Suprapubic skin (tissue), 4 donors: Measurements from ENCODE around the gene CLDN19. TPM values are rescaled to one million over a fixed set of nuclear protein-coding genes. Genes with fewer than 3 reads are reported as not detected.

Source experiments
- DNase-seq, 2 donors: peaks; one replicate each; pipeline ENCODE4 v3.0.0-alpha.2; 2019; ENCODE audit warnings: low spot score in 2 of 2
- H3K27ac ChIP-seq: fragments of 200-600 bp; sonication (generic); one replicate; pipeline ENCODE4 v1.5.1; 2019
- H3K27me3 ChIP-seq: fragments of 200-600 bp; sonication (generic); one replicate; pipeline ENCODE4 v1.5.1; 2019
- H3K36me3 ChIP-seq: fragments of 200-600 bp; sonication (generic); one replicate; pipeline ENCODE4 v1.5.1; 2019
- H3K4me1 ChIP-seq: fragments of 200-600 bp; sonication (generic); one replicate; pipeline ENCODE4 v1.5.1; 2019
- H3K4me3 ChIP-seq: fragments of 200-600 bp; sonication (generic); one replicate; pipeline ENCODE4 v1.5.1; 2019; ENCODE audit warnings: mild to moderate bottlenecking
- H3K9me3 ChIP-seq: fragments of 200-600 bp; sonication (generic); one replicate; pipeline ENCODE4 v1.5.1; 2019
- EP300 ChIP-seq: sonication (generic); formaldehyde crosslinking; IDR thresholded peaks from one replicate; pipeline ENCODE4 v1.6.1; 2017; ENCODE audit warnings: antibody characterized with exemption
- POLR2A ChIP-seq, 2 donors: fragments of 450-650 bp; IDR thresholded peaks; one replicate each; pipeline ENCODE4 v1.6.1; 2017; ENCODE audit warnings: antibody characterized with exemption in 2 of 2, mild to moderate bottlenecking in 2 of 2, moderate library complexity in 2 of 2
- POLR2AphosphoS5 ChIP-seq, 3 donors: sonication (generic); formaldehyde crosslinking; IDR thresholded peaks; one replicate each; pipeline ENCODE4 v1.6.1; 2017; ENCODE audit warnings: antibody characterized with exemption in 3 of 3
- WGBS: methylation state at CpG from one replicate; pipeline ENCODE4 v1.1.5; 2018; 5-methylcytosine and 5-hydroxymethylcytosine counted together
- total RNA-seq, 4 donors: library from RNA; depleted of rRNA; stranded (reverse); fragments of >200 nt; gene quantifications; one replicate each; pipeline ENCODE4 v1.1.0, GENCODE V29; 2016
- TF ChIP-seq, protein P1 (sequence below), 2 donors: fragments of 200-600 bp in 1 of 2; fragments of 450-650 bp in 1 of 2; sonication (generic) in 1 of 2; IDR thresholded peaks; one replicate each; pipeline ENCODE4 v1.5.1; 2016 to 2019; ENCODE audit warnings: antibody characterized with exemption in 2 of 2, mild to moderate bottlenecking in 1 of 2, moderate library complexity in 1 of 2

The CLDN19 gene, protein sequence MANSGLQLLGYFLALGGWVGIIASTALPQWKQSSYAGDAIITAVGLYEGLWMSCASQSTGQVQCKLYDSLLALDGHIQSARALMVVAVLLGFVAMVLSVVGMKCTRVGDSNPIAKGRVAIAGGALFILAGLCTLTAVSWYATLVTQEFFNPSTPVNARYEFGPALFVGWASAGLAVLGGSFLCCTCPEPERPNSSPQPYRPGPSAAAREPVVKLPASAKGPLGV
- under 1 TPM in 3 of 4 donors, not detected in 1; 0.38 to 0.98 (median 0.44) TPM for total RNA-seq

DNA sequence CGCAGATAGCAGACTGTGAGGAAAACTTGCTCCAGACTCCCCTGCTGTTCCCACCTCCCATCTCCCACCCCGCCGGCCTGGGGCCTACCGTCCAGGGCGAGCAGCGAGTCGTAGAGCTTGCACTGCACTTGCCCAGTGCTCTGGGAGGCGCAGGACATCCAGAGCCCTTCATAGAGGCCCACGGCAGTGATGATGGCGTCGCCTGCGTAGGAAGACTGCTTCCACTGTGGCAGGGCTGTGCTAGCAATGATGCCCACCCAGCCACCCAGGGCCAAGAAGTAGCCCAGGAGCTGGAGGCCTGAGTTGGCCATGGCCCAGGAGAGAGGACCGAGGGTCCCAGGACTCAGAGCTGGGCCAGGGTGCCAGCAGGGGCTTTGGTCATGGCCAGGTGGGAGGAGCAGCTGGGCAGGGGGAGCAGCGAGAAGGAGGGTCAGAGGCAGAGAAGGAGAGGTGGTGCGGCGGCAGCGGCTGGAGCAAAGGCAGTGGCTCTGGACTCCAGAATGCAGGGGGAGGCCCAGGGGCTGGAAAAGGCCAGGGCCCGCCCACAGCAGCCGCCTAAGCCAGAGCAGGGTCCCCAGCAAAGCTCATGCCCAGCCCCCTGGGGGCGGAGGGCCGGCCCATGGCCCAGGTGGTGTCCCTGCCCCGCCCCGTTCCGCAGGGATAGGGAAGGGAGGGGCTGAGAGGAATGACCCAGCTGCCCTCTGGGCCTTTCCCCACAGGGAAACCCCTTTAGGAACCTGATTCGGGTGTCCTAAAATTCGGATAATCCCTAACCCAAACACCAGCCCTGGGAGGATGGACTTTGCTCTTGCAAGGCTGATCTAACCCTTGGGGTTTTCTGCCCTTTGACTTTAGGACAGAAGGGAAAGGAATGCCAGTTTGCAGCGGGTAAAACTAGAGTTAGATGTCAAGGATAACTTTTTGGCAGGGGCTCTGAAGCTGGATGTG, at the start of gene CLDN19:
TSS of gene CLDN19 (minus strand) at position 484 of the 948 bp plus-strand sequence. CDS start at position 311, 173 bp downstream.
- TF ChIP-seq POLR2AphosphoS5 (IDR thresholded peaks at IDR 0.05) = no peak
- H3K36me3 ChIP-seq = no peaks in the 10 kb centered on the region
- no peak within 1 kb of the TSS for H3K27ac ChIP-seq
- no peak within 1 kb of the TSS for H3K4me3 ChIP-seq
- no peaks in the 10 kb centered on the region for H3K27me3 ChIP-seq
- peaks cover 49% of the 10 kb centered on the region for H3K4me1 ChIP-seq
- WGBS = 65% methylated on average over 8 of the region's 27 CpGs
- no peak for DNase-seq
- H3K9me3 ChIP-seq = no peaks in the 10 kb centered on the region

DNA sequence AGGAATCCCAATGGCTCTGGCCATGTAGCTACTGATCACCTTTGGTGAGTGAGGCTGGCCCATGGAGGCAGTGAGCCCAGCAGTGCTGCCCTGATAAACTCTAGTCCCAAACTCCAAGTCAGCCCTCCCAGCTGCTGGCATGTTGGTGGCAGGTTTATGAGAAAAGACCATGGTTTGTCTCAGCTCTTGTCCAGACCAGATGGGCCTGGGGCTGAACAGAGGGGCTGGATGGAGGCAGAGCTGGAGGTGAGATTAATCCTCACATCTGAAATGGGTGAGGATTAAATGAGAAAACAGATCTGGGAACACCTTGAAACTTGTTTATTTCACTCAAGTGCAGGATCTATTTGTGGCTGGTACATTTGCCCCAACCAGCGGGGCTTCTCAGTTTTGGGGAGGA, 48.0 kb upstream of the CLDN19 start:
- DNase-seq = no peak
- TF ChIP-seq, protein P1, sequence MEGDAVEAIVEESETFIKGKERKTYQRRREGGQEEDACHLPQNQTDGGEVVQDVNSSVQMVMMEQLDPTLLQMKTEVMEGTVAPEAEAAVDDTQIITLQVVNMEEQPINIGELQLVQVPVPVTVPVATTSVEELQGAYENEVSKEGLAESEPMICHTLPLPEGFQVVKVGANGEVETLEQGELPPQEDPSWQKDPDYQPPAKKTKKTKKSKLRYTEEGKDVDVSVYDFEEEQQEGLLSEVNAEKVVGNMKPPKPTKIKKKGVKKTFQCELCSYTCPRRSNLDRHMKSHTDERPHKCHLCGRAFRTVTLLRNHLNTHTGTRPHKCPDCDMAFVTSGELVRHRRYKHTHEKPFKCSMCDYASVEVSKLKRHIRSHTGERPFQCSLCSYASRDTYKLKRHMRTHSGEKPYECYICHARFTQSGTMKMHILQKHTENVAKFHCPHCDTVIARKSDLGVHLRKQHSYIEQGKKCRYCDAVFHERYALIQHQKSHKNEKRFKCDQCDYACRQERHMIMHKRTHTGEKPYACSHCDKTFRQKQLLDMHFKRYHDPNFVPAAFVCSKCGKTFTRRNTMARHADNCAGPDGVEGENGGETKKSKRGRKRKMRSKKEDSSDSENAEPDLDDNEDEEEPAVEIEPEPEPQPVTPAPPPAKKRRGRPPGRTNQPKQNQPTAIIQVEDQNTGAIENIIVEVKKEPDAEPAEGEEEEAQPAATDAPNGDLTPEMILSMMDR (IDR thresholded peaks at IDR 0.05) = no peak
- no peak for TF ChIP-seq EP300
- TF ChIP-seq POLR2A (IDR thresholded peaks at IDR 0.05) = no peak
- no peak for TF ChIP-seq POLR2AphosphoS5 (IDR thresholded peaks at IDR 0.05)

DNA sequence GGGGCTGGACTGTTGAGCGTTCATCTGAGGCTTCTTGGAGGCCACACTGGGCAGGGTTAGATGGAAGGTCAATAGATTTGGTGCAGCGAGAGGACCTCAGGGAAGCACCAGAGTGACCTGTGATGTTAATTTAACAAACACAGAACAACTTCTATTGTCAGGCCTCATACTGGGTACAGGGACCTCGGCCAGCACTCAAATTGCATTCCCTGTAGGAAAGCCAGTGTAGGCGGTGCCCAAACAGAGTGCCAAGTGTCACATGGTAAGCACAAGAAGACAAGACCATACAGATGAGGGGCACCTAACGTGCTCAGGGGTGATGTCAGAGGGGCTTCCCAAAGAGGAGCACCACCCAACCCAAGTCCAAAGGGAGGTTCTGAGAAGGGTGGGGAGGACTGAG, 46.1 kb upstream of the CLDN19 start:
- Histone ChIP-seq H3K27ac (no peak overlapping the region), H3K27me3 (no peaks in the 10 kb centered on the region), H3K4me3 (no peak overlapping the region), H3K36me3 (peaks cover 12% of the 10 kb centered on the region), H3K9me3 (no peaks in the 10 kb centered on the region), H3K4me1 (peaks cover 10% of the 10 kb centered on the region)
- TF ChIP-seq POLR2AphosphoS5 (IDR thresholded peaks at IDR 0.05) = no peak
- TF ChIP-seq EP300 = no peak
- TF ChIP-seq, protein P1 (IDR thresholded peaks at IDR 0.05) = no peak
- TF ChIP-seq POLR2A (IDR thresholded peaks at IDR 0.05) = no peak
- WGBS = 70% methylated on average over 5 of the region's 5 CpGs
- no peak for DNase-seq

More for the DNA sequence above, 48.0 kb upstream of the CLDN19 start:
- Histone ChIP-seq H3K27me3 (no peaks in the 10 kb centered on the region), H3K4me3 (no peak overlapping the region), H3K4me1 (peaks cover 10% of the 10 kb centered on the region), H3K9me3 (no peaks in the 10 kb centered on the region), H3K27ac (no peak overlapping the region), H3K36me3 (peaks cover 3% of the 10 kb centered on the region)
- WGBS = 100% methylated on average over 1 of the region's 1 CpG

DNA sequence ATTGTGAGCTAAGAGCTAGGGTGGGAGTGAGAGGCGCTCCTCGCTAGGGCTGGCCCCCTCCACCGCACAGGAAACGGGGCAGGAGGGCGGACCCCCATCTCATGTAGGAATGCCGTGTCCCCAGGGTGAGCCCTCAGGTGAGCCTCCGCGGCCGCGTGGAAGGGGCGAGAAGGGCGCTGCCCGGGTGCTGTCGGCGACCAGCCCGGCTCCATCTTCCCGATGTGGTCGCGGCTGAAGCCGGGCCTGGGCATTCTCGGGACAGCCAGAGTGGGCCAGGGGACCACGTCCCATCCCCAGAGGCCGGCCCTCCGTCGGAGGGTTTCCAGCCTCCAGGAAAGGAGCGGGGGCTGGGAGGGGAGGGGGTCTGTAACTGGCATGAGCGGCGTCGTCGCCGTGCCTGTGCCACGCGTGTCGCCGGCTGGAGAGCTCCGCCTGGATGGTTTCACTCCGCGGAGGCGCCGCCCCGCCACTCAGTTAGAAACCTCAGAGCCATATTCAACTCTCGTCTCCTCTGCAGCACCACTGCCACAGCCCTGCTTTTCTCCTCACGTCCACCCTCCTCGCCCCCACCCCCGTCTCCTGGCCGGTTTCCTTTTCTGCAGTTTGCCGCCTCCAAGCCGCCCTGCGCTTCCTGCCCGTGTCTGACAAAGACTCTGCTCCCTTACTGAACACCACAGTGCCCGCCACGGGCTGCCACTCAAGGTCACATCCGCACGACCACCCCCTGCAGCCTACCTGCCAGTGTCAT, 45.1 kb upstream of the CLDN19 start, which contains the start of gene TMEM269:
TSS of gene TMEM269 (plus strand) at position 46 of the 748 bp plus-strand sequence. CDS start 4,903 bp downstream, outside the sequence.
- Histone ChIP-seq H3K9me3 (no peaks in the 10 kb centered on the region), H3K4me1 (peaks cover 10% of the 10 kb centered on the region), H3K4me3 (peak within 1 kb of the TSS; percentile 51), H3K36me3 (peaks cover 21% of the 10 kb centered on the region), H3K27me3 (no peaks in the 10 kb centered on the region), H3K27ac (no peak within 1 kb of the TSS)
- DNase-seq = peak in 1 of 2 donors; percentile 82
- TF ChIP-seq POLR2AphosphoS5 (IDR thresholded peaks at IDR 0.05) (no peak), POLR2A (IDR thresholded peaks at IDR 0.05) (no peak), EP300 (no peak)
- TF ChIP-seq, protein P1 (IDR thresholded peaks at IDR 0.05) = no peak
- WGBS = 10% methylated on average over 23 of the region's 54 CpGs

DNA sequence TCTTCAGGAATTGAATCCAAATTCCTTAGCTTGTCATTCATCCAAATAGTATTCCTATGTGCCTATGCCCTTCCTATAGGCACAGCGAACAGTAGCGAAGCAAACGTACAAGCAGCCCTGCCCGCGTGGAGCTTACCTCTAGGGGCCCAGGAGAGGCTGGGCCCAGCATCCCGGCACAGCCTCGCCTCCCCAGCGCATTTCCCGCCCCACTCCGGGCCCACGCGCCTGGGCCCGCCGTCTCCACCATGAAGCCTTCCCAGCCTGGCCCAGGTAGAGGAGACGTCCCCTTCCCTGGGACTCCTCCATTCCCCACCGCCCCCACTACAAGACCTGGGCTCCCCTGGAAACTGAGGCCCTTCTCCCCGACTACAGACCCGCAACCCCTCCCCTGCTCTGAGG, 44.5 kb upstream of the CLDN19 start:
- WGBS = 88% methylated on average over 15 of the region's 18 CpGs
- Histone ChIP-seq H3K27ac (no peak overlapping the region), H3K36me3 (peaks cover 27% of the 10 kb centered on the region), H3K9me3 (no peaks in the 10 kb centered on the region), H3K4me3 (peak overlapping the region; percentile 51), H3K27me3 (no peaks in the 10 kb centered on the region), H3K4me1 (peaks cover 10% of the 10 kb centered on the region)
- DNase-seq = no peak
- no peak for TF ChIP-seq POLR2A (IDR thresholded peaks at IDR 0.05)
- no peak for TF ChIP-seq POLR2AphosphoS5 (IDR thresholded peaks at IDR 0.05)
- TF ChIP-seq, protein P1 (IDR thresholded peaks at IDR 0.05) = no peak
- TF ChIP-seq EP300 = no peak
